CD14-positive monocyte (primary cell): Measurements from ENCODE around the gene GRK5. TPM values are rescaled to one million over a fixed set of nuclear protein-coding genes. Genes with fewer than 3 reads are reported as not detected.
"Not testable (repeated sequence)": the region's sequence is repeated elsewhere in the genome, so short reads cannot be mapped to it uniquely, and the experiment has no call there.

Experiments used
- DNase-seq, 3 donors: peaks; one replicate each; pipeline ENCODE4 v3.0.0-alpha.2; 2011 to 2022
- H2AFZ ChIP-seq: 2 replicates; pipeline ENCODE4 v1.6.0; 2012; ENCODE audit warnings: mild to moderate bottlenecking, low read depth, low read length, inconsistent platforms; ENCODE audit not compliant: insufficient read depth, poor library complexity, severe bottlenecking
- H3K27ac ChIP-seq, 2 donors: 1 replicate in 1 of 2; 2 replicates in 1 of 2; pipeline ENCODE4 v1.5.1; 2012 to 2013; ENCODE audit warnings: low read length in 2 of 2, control low read depth in 1 of 2, inconsistent platforms in 1 of 2, low read depth in 1 of 2, mild to moderate bottlenecking in 1 of 2
- H3K27me3 ChIP-seq, 2 donors: one replicate each; pipeline versions ENCODE4 v1.6.0 to v1.6.1; 2011 to 2013; ENCODE audit warnings: low read length in 2 of 2; ENCODE audit not compliant: control insufficient read depth in 2 of 2, insufficient read depth in 2 of 2
- H3K36me3 ChIP-seq, 2 donors: replicated peaks in 1 of 2; 1 replicate in 1 of 2; 2 replicates in 1 of 2; pipeline versions ENCODE4 v1.5.1 to v1.6.1; 2012 to 2013; ENCODE audit warnings: low read length in 2 of 2, control low read depth in 1 of 2, inconsistent platforms in 1 of 2, mild to moderate bottlenecking in 1 of 2; ENCODE audit not compliant: insufficient read depth in 2 of 2, control insufficient read depth in 1 of 2
- H3K4me1 ChIP-seq, 2 donors: 1 replicate in 1 of 2; 2 replicates in 1 of 2; pipeline versions ENCODE4 v1.5.1 to v1.6.1; 2012 to 2013; ENCODE audit warnings: low read length in 2 of 2, control low read depth in 1 of 2, inconsistent platforms in 1 of 2, mild to moderate bottlenecking in 1 of 2, moderate library complexity in 1 of 2; ENCODE audit not compliant: insufficient read depth in 2 of 2, control insufficient read depth in 1 of 2
- H3K4me2 ChIP-seq: replicated peaks from 2 replicates; pipeline ENCODE3; 2012; ENCODE audit warnings: low read length, moderate library complexity, mild to moderate bottlenecking; ENCODE audit not compliant: poor library complexity, severe bottlenecking; ENCODE audit errors: extremely low read depth
- H3K4me3 ChIP-seq, 3 experiments: fragments of 200-600 bp in 1 of 3; sonication (generic) in 1 of 3; replicated peaks in 1 of 3; 1 replicate in 2 of 3; 2 replicates in 1 of 3; pipeline ENCODE4 v1.5.1; 2011 to 2013; ENCODE audit warnings: low read length in 3 of 3, mild to moderate bottlenecking in 3 of 3, control low read depth in 2 of 3, low read depth in 2 of 3, inconsistent platforms in 1 of 3, moderate library complexity in 1 of 3
- H3K79me2 ChIP-seq: 2 replicates; pipeline ENCODE4 v1.6.0; 2012; ENCODE audit warnings: mild to moderate bottlenecking, control low read depth, inconsistent platforms, low read length, moderate library complexity; ENCODE audit not compliant: insufficient read depth
- H3K9ac ChIP-seq: 2 replicates; pipeline ENCODE4 v1.6.0; 2017; ENCODE audit warnings: low read length, mild to moderate bottlenecking; ENCODE audit not compliant: insufficient read depth, poor library complexity, severe bottlenecking
- H3K9me3 ChIP-seq, 2 donors: replicated peaks in 1 of 2; 1 replicate in 1 of 2; 2 replicates in 1 of 2; pipeline versions ENCODE4 v1.5.1 to v1.6.1; 2012 to 2013; ENCODE audit warnings: low read length in 2 of 2, control low read depth in 1 of 2; ENCODE audit not compliant: control insufficient read depth in 1 of 2, insufficient read depth in 1 of 2
- H4K20me1 ChIP-seq: 2 replicates; pipeline ENCODE4 v1.6.0; 2012; ENCODE audit warnings: mild to moderate bottlenecking, low read length, control low read depth, moderate library complexity; ENCODE audit not compliant: insufficient read depth
- H3K27ac Mint-ChIP-seq, 7 donors: one replicate each; pipeline ENCODE4 v1.8.0; 2020; ENCODE audit warnings: mild to moderate bottlenecking in 7 of 7, mixed read lengths in 7 of 7, moderate library complexity in 6 of 7, inconsistent platforms in 2 of 7
- H3K27me3 Mint-ChIP-seq, 3 donors: one replicate each; pipeline ENCODE4 v1.8.0; 2021 to 2022; ENCODE audit warnings: low read depth in 3 of 3, mild to moderate bottlenecking in 3 of 3, mixed read lengths in 3 of 3, moderate library complexity in 3 of 3, inconsistent platforms in 1 of 3
- H3K36me3 Mint-ChIP-seq, 2 donors: one replicate each; pipeline ENCODE4 v1.8.0; 2020; ENCODE audit warnings: mixed read lengths in 2 of 2, inconsistent platforms in 1 of 2, mild to moderate bottlenecking in 1 of 2
- H3K4me1 Mint-ChIP-seq: one replicate; pipeline ENCODE4 v1.8.0; 2020; ENCODE audit warnings: mild to moderate bottlenecking, mixed read lengths
- H3K4me3 Mint-ChIP-seq, 2 donors: one replicate each; pipeline ENCODE4 v1.8.0; 2020; ENCODE audit warnings: mild to moderate bottlenecking in 2 of 2, mixed read lengths in 2 of 2, moderate library complexity in 1 of 2
- H3K9me3 Mint-ChIP-seq, 7 donors: one replicate each; pipeline ENCODE4 v1.8.0; 2020 to 2022; ENCODE audit warnings: mixed read lengths in 7 of 7, mild to moderate bottlenecking in 6 of 7, moderate library complexity in 6 of 7, inconsistent platforms in 2 of 7
- CTCF ChIP-seq: fragments of 200-600 bp; IDR thresholded peaks from one replicate; pipeline ENCODE4 v1.8.0; 2022; ENCODE audit warnings: antibody characterized with exemption, mild to moderate bottlenecking
- WGBS: methylation state at CpG from one replicate; pipeline ENCODE4 v1.1.5; 2013; ENCODE audit warnings: missing lambda C conversion rate; ENCODE audit not compliant: insufficient coverage; 5-methylcytosine and 5-hydroxymethylcytosine counted together
- intact Hi-C, 2 donors: fragments of 100-400 bp; cut with micrococcal nuclease; formaldehyde crosslinking; loops; one replicate each; pipeline versions ENCODE4 v1.15.0 to v1.15.1; 2023
- polyA plus RNA-seq, 3 donors: library from polyadenylated mRNA; depleted of rRNA in 1 of 3; unstranded in 2 of 3; stranded (reverse) in 1 of 3; fragments of 300-500 nt in 2 of 3; fragments of >200 nt in 1 of 3; fragmentation: Illumina TruSeq in 2 of 3; gene quantifications; 1 replicate in 2 of 3; 2 replicates in 1 of 3; pipeline ENCODE4 v1.2.3, GENCODE V29; 2012 to 2021

Gene GRK5
- polyA plus RNA-seq, 3 donors = 1.2 to 6.5 (median 2.8) TPM

- no peak overlapping the region for H3K27ac ChIP-seq
- Mint-ChIP-seq H3K9me3 (peaks cover 0 to 7% (median 2%) of the 10 kb centered on the region in 7 donors), H3K27ac (peak overlapping the region in 1 of 7 donors; percentile 17), H3K36me3 (no peaks in the 10 kb centered on the region), H3K27me3 (peaks cover 1 to 2% (median 2%) of the 10 kb centered on the region in 3 donors), H3K4me1 (peaks cover 3% of the 10 kb centered on the region), H3K4me3 (no peak overlapping the region)
- H3K9me3 ChIP-seq = no peaks in the 10 kb centered on the region
- no peak overlapping the region for H2AFZ ChIP-seq
- H3K9ac ChIP-seq = no peak overlapping the region
- H4K20me1 ChIP-seq = peaks cover 24% of the 10 kb centered on the region
- no peaks in the 10 kb centered on the region for H3K4me1 ChIP-seq
- no peaks in the 10 kb centered on the region for H3K79me2 ChIP-seq
- DNase-seq = no peak
- no peak for TF ChIP-seq CTCF
- 93% methylated on average over 3 of the region's 8 CpGs for WGBS
- H3K27me3 ChIP-seq = no peaks in the 10 kb centered on the region
- no peaks in the 10 kb centered on the region for H3K36me3 ChIP-seq
- intact Hi-C loops = no loop called here
- no peak overlapping the region for H3K4me3 ChIP-seq
- H3K4me2 ChIP-seq = no peak overlapping the region
Measured at GRCh38 chr10:119238577-119238976, 31.2 kb downstream of the GRK5 start.

GRCh38 chr10:119239015-119239414 is 31.6 kb downstream of the GRK5 start:
- H3K27me3 Mint-ChIP-seq, H3K4me2 ChIP-seq, H3K36me3 ChIP-seq, H3K4me3 Mint-ChIP-seq, H3K36me3 Mint-ChIP-seq, H3K9ac ChIP-seq, H3K9me3 Mint-ChIP-seq, H3K27me3 ChIP-seq, H2AFZ ChIP-seq, H3K9me3 ChIP-seq, H3K27ac Mint-ChIP-seq, H3K4me3 ChIP-seq, DNase-seq, H3K27ac ChIP-seq, intact Hi-C loops, H3K4me1 Mint-ChIP-seq, H3K79me2 ChIP-seq, H3K4me1 ChIP-seq: not testable (repeated sequence)
- WGBS = 90% methylated on average over 4 of the region's 6 CpGs
- peaks cover 21% of the 10 kb centered on the region for H4K20me1 ChIP-seq

- H3K27ac ChIP-seq, H3K36me3 Mint-ChIP-seq, H3K36me3 ChIP-seq, H3K4me2 ChIP-seq, H3K27me3 Mint-ChIP-seq, H3K4me3 Mint-ChIP-seq, H3K9ac ChIP-seq, H3K27me3 ChIP-seq, H3K4me1 ChIP-seq, H2AFZ ChIP-seq, H3K4me1 Mint-ChIP-seq, H3K27ac Mint-ChIP-seq, H3K9me3 ChIP-seq, H3K9me3 Mint-ChIP-seq, H3K4me3 ChIP-seq, H3K79me2 ChIP-seq, DNase-seq, intact Hi-C loops: not testable (repeated sequence)
- peaks cover 20% of the 10 kb centered on the region for H4K20me1 ChIP-seq
- WGBS = no CpG with 5 or more reads among the region's 4 CpGs
Measured at GRCh38 chr10:119239630-119240029, 32.3 kb downstream of the GRK5 start.
